T-cell (primary cell): ENCODE measurements around the gene MYH4. TPM values are rescaled to one million over a fixed set of nuclear protein-coding genes. Genes with fewer than 3 reads are reported as not detected.

Experiments
- ATAC-seq, 4 experiments: fragments of 200-7000 bp in 3 of 4; fragments of 150-1000 bp in 1 of 4; cut with Tn5 transposase; replicated peaks in 1 of 4; 1 replicate in 3 of 4; 2 replicates in 1 of 4; pipeline ENCODE4 v1.10.0; 2021; ENCODE audit warnings: moderate library complexity in 3 of 4, mild to moderate bottlenecking in 2 of 4, moderate number of reproducible peaks in 1 of 4
- CTCF ChIA-PET, 2 donors: fragments of 300-600 bp; sonication (Branson Sonifier 250); formaldehyde crosslinking; loops; one replicate each; lab custom pipeline; 2022; ENCODE audit warnings: antibody characterized with exemption in 2 of 2; lab: Charles Lee
- POLR2A ChIA-PET, 2 donors: fragments of 300-600 bp; sonication (Branson Sonifier 250); formaldehyde crosslinking; loops; one replicate each; lab custom pipeline; 2022; ENCODE audit warnings: antibody characterized with exemption in 2 of 2; lab: Charles Lee
- DNase-seq, 35 experiments: peaks; one replicate each; pipeline versions ENCODE4 v3.0.0 to v3.0.0-alpha.2; 2013 to 2023
- H3K27ac ChIP-seq: one replicate; pipeline ENCODE4 v1.5.1; 2013; ENCODE audit warnings: low read length
- H3K27me3 ChIP-seq, 2 experiments: replicated peaks in 1 of 2; 1 replicate in 1 of 2; 2 replicates in 1 of 2; pipeline versions ENCODE4 v1.6.1 to v1.7.0; 2013; ENCODE audit warnings: low read length in 1 of 2, mixed read lengths in 1 of 2; ENCODE audit not compliant: control insufficient read depth in 2 of 2, insufficient read depth in 2 of 2; ENCODE audit errors: extremely low read depth in 1 of 2
- H3K36me3 ChIP-seq, 2 donors: 1 replicate in 1 of 2; 2 replicates in 1 of 2; pipeline versions ENCODE4 v1.6.1 to v1.7.0; 2013; ENCODE audit warnings: low read length in 1 of 2; ENCODE audit not compliant: control insufficient read depth in 2 of 2, insufficient read depth in 1 of 2; ENCODE audit errors: extremely low read depth in 1 of 2
- H3K4me1 ChIP-seq, 2 experiments: 1 replicate in 1 of 2; 2 replicates in 1 of 2; pipeline versions ENCODE4 v1.6.1 to v1.7.0; 2013; ENCODE audit warnings: low read length in 2 of 2, mixed read lengths in 1 of 2; ENCODE audit not compliant: insufficient read depth in 2 of 2, control insufficient read depth in 1 of 2; ENCODE audit errors: extremely low read depth in 1 of 2
- H3K4me3 ChIP-seq, 2 donors: 1 replicate in 1 of 2; 2 replicates in 1 of 2; pipeline versions ENCODE4 v1.5.1 to v1.7.0; 2013; ENCODE audit warnings: mild to moderate bottlenecking in 2 of 2, low read length in 1 of 2, moderate library complexity in 1 of 2; ENCODE audit not compliant: control insufficient read depth in 1 of 2; ENCODE audit errors: extremely low read depth in 1 of 2
- H3K9me3 ChIP-seq: 2 replicates; pipeline ENCODE4 v1.7.0; 2013
- H3K27ac Mint-ChIP-seq, 2 donors: one replicate each; pipeline ENCODE4 v1.8.0; 2020 to 2021; ENCODE audit warnings: mild to moderate bottlenecking in 2 of 2, mixed read lengths in 2 of 2
- H3K27me3 Mint-ChIP-seq, 2 donors: one replicate each; pipeline ENCODE4 v1.8.0; 2021 to 2022; ENCODE audit warnings: mixed read lengths in 2 of 2
- H3K36me3 Mint-ChIP-seq: one replicate; pipeline ENCODE4 v1.8.0; 2021; ENCODE audit warnings: mixed read lengths
- H3K4me1 Mint-ChIP-seq, 3 donors: one replicate each; pipeline ENCODE4 v1.8.0; 2020 to 2022; ENCODE audit warnings: mixed read lengths in 3 of 3, mild to moderate bottlenecking in 1 of 3
- H3K4me3 Mint-ChIP-seq, 3 donors: one replicate each; pipeline ENCODE4 v1.8.0; 2020 to 2022; ENCODE audit warnings: mild to moderate bottlenecking in 3 of 3, mixed read lengths in 3 of 3, moderate library complexity in 3 of 3
- H3K9me3 Mint-ChIP-seq, 3 donors: one replicate each; pipeline ENCODE4 v1.8.0; 2020 to 2022; ENCODE audit warnings: mixed read lengths in 3 of 3
- WGBS: methylation state at CpG from one replicate; pipeline ENCODE4 v1.1.5; 2013; ENCODE audit warnings: missing lambda C conversion rate; ENCODE audit not compliant: insufficient coverage; 5-methylcytosine and 5-hydroxymethylcytosine counted together
- total RNA-seq, 35 experiments: library from RNA in 6 of 35; stranded (reverse) in 6 of 35; fragments of 120-200 nt in 1 of 35; gene quantifications; one replicate each; pipeline versions ENCODE4 v1.2.1 to v1.2.4 and lab custom pipeline; 2013 to 2026

The MYH4 gene
- total RNA-seq (not detected), total RNA-seq (lab: John Stamatoyannopoulos, UW) (0 to 0.09 (median 0) reads per million in 29 experiments)
- total RNA-seq (2013) = not detected

DNA sequence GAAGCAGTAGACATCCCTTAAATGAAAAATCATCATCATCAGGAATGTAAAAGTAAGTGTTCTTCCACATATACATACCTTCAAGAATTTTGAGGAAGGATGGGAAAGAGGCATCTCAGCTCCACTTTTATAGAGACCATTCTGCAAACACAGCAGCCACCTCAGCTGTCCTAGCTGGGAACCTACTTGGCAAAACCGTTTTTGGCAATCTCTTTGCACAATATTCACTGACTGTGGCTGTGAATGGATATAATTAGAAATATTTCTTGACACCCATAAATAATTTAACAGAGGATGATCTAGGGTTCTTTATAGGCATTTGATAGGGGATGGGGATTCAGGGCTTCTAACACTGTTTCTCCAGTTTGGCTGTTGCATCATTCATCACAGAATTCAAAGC, at the start of gene MYH4:
TSS of gene MYH4 (minus strand) at position 101 of the 400 bp plus-strand sequence. CDS start 2,814 bp downstream, outside the sequence.
- no peak within 1 kb of the TSS for H3K4me3 Mint-ChIP-seq
- POLR2A ChIA-PET = no interaction called here
- H3K9me3 Mint-ChIP-seq = peaks cover 0 to 2% (median 0%) of the 10 kb centered on the region in 3 donors

DNA sequence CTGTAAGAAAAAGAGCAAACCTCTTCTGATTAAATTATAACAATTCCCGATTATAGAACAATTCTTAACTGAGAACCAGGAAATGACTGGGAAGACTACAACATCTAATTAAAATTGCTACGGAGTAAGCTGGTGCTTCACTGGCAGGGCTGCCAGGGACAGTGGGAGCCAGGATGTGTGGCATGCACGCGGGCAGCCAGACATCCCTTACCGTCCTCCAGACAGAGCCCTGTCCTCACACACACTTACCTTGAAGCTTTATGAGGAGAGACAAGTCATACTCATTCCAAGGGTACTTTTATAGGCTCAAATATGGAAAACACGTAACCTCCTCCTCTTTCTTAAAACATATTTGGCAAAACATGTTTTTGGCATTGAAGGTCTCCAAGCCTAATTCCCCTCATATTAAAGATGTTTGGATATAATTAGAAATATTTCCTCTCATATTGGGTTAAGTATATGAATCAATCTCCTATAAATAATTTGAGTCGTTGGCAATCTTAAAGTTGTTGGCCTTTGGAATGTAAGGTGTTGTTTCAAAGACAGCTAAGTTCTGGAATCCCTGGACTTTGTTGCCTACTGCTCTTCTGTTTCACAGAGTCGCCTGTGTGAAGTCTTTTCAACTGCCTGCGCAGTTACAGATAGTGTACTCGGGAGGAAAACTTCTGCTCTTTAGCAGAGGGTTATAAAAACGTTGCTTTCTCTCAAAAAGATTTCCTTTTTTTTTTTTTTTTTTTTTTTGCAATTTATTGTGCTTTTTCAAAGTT, 49.1 kb upstream of the MYH4 start, which contains the start of gene MYH1:
TSS of gene MYH1 (minus strand) at position 272 of the 767 bp plus-strand sequence. CDS start 1,900 bp downstream, outside the sequence.
- H3K4me1 Mint-ChIP-seq = no peaks in the 10 kb centered on the region
- peaks cover 0 to 4% (median 0%) of the 10 kb centered on the region in 3 donors for H3K9me3 Mint-ChIP-seq
- Histone ChIP-seq H3K27ac (no peak within 1 kb of the TSS), H3K4me3 (no peak within 1 kb of the TSS), H3K9me3 (no peaks in the 10 kb centered on the region), H3K4me1 (no peaks in the 10 kb centered on the region), H3K27me3 (peaks cover 0 to 5% of the 10 kb centered on the region in 2 experiments), H3K36me3 (no peaks in the 10 kb centered on the region)
- no peak for ATAC-seq
- ChIA-PET CTCF (no interaction called here), POLR2A (no interaction called here)
- no peak within 1 kb of the TSS for H3K27ac Mint-ChIP-seq
- WGBS = 88% methylated on average over 4 of the region's 11 CpGs
- no peak for DNase-seq
- peaks cover 0 to 7% of the 10 kb centered on the region in 2 donors for H3K27me3 Mint-ChIP-seq
- H3K4me3 Mint-ChIP-seq = no peak within 1 kb of the TSS
- H3K36me3 Mint-ChIP-seq = no peaks in the 10 kb centered on the region

More for the DNA sequence above, at the start of gene MYH4:
- Histone ChIP-seq H3K4me3 (no peak within 1 kb of the TSS), H3K27ac (no peak within 1 kb of the TSS), H3K4me1 (no peaks in the 10 kb centered on the region), H3K9me3 (no peaks in the 10 kb centered on the region), H3K36me3 (no peaks in the 10 kb centered on the region), H3K27me3 (no peaks in the 10 kb centered on the region)
- WGBS = no CpG with 5 or more reads among the region's 1 CpG
- no peaks in the 10 kb centered on the region for H3K4me1 Mint-ChIP-seq
- H3K27ac Mint-ChIP-seq = no peak within 1 kb of the TSS
- CTCF ChIA-PET = no interaction called here
- H3K36me3 Mint-ChIP-seq = no peaks in the 10 kb centered on the region
- H3K27me3 Mint-ChIP-seq = peaks cover 0 to 3% of the 10 kb centered on the region in 2 donors
- no peak for ATAC-seq
- DNase-seq = no peak

DNA sequence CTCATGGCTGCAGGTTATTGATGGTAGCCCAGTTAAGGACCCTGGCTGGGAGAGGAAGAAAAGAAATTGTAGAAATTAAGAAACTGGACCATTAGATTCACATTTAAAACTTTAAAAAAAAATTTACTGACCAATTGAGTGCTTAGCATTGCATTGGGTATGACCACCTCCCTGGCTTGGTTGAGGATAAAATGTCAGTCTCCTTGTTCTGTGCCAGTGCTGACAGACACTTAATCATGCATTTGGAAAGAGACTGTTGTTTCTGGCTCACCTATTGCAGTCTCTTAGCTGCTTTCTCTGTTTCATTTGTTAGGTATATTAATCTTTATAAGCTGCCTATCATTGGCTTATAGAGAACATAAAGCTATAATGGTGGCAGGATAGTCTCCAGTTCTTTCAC, 47.3 kb upstream of the MYH4 start:
- Mint-ChIP-seq H3K36me3 (no peaks in the 10 kb centered on the region), H3K27ac (no peak overlapping the region), H3K9me3 (no peaks in the 10 kb centered on the region), H3K4me3 (no peak overlapping the region), H3K4me1 (no peaks in the 10 kb centered on the region), H3K27me3 (peaks cover 0 to 7% of the 10 kb centered on the region in 2 donors)
- no peaks in the 10 kb centered on the region for H3K36me3 ChIP-seq
- ChIA-PET CTCF (no interaction called here), POLR2A (no interaction called here)
- DNase-seq (no peak), ATAC-seq (no peak)
- H3K4me3 ChIP-seq = no peak overlapping the region
- no peaks in the 10 kb centered on the region for H3K27me3 ChIP-seq
- no peaks in the 10 kb centered on the region for H3K4me1 ChIP-seq
- no peak overlapping the region for H3K27ac ChIP-seq
- no peaks in the 10 kb centered on the region for H3K9me3 ChIP-seq

DNA sequence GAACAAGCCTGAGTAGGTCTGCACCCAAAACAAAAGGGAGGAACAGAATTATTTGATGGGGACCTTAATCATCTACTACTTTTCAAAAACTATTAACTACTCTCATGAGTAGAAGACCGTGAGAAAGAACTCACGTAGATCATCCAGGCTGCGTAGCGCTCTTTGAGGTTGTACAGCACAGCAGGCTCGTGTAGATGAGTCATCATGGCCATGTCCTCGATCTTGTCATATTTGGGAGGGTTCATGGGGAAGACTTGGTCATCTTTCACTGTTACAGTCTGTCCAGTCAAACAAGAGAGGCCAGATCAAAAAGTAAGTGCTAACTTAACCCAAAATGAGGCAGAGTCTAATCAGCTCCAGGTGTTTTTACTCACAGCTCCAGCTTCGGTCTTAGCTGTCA, 46.7 kb upstream of the MYH4 start:
- Mint-ChIP-seq H3K4me1 (no peaks in the 10 kb centered on the region), H3K27ac (no peak overlapping the region), H3K9me3 (no peaks in the 10 kb centered on the region), H3K27me3 (peaks cover 0 to 7% of the 10 kb centered on the region in 2 donors), H3K36me3 (no peaks in the 10 kb centered on the region), H3K4me3 (no peak overlapping the region)
- H3K9me3 ChIP-seq = no peaks in the 10 kb centered on the region
- no peaks in the 10 kb centered on the region for H3K36me3 ChIP-seq
- H3K27me3 ChIP-seq = no peaks in the 10 kb centered on the region
- H3K4me3 ChIP-seq = no peak overlapping the region
- ChIA-PET POLR2A (no interaction called here), CTCF (no interaction called here)
- WGBS = 69% methylated on average over 5 of the region's 7 CpGs
- no peak for DNase-seq
- H3K4me1 ChIP-seq = no peaks in the 10 kb centered on the region
- ATAC-seq = no peak
- no peak overlapping the region for H3K27ac ChIP-seq

DNA sequence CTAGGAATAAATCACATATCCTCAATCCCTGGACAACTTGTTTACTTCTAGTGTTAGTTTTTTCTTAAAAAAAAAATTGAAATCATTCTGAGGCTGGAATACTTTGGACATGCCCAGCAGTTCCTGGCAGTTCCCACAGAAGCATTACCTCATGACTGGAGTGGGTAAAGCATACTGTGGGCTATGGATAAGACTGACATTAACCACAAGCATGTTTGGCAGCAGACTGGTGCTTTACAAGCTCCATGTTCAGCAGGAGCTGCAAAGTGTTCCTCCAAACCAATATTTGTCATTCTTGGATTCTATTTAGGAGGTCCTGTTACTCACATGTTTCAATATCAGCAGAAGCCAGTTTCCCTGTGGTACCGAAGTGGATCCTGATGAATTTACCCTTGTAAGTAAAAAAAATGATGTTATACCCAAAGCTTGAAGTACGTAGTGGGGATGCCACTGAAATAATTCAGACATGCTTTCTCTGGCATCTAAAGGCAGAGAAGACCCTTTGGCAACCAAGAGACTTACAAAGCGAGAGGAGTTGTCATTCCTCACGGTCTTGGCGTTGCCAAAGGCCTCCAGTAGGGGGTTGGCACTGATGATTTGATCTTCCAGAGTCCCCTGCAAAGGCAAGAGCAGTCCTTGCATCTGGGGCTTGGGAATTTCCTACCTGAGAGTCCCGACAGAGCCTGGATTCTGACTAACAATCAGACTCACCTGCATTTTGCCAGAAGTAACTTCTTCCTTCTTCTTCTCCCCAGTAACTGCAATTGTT, 44.1 kb upstream of the MYH4 start:
- Histone ChIP-seq H3K27me3 (no peaks in the 10 kb centered on the region), H3K36me3 (no peaks in the 10 kb centered on the region), H3K4me3 (no peak overlapping the region), H3K27ac (no peak overlapping the region), H3K9me3 (no peaks in the 10 kb centered on the region), H3K4me1 (no peaks in the 10 kb centered on the region)
- no CpG with 5 or more reads among the region's 6 CpGs for WGBS
- Mint-ChIP-seq H3K9me3 (no peaks in the 10 kb centered on the region), H3K36me3 (no peaks in the 10 kb centered on the region), H3K27me3 (no peaks in the 10 kb centered on the region), H3K27ac (no peak overlapping the region), H3K4me1 (no peaks in the 10 kb centered on the region), H3K4me3 (no peak overlapping the region)
- ATAC-seq (no peak), DNase-seq (no peak)
- ChIA-PET POLR2A (no interaction called here), CTCF (no interaction called here)

DNA sequence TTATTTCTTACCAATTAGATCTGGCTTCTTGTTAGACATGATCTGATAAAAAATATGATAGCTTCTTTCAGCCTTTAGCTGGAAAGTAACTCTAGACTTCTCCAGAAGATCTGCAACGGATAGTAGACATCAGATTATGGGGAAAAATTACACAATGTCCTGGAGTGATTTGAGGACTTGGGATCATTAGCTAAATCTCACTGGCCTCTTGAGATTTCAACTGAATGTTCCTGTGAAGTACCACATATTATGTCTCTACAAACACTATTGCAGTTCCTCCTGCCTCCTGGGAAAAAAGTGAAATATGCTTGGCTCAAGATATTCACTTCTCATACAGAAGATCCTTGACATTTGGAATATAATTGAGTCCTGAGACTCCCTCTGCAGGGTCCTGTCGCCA, 43.5 kb upstream of the MYH4 start:
- ATAC-seq (no peak), DNase-seq (no peak)
- ChIA-PET CTCF (no interaction called here), POLR2A (no interaction called here)
- Histone ChIP-seq H3K27me3 (no peaks in the 10 kb centered on the region), H3K27ac (no peak overlapping the region), H3K4me3 (no peak overlapping the region), H3K9me3 (no peaks in the 10 kb centered on the region), H3K36me3 (no peaks in the 10 kb centered on the region), H3K4me1 (no peaks in the 10 kb centered on the region)
- Mint-ChIP-seq H3K27ac (no peak overlapping the region), H3K4me1 (no peaks in the 10 kb centered on the region), H3K27me3 (no peaks in the 10 kb centered on the region), H3K9me3 (no peaks in the 10 kb centered on the region), H3K36me3 (no peaks in the 10 kb centered on the region), H3K4me3 (no peak overlapping the region)
- no CpG with 5 or more reads among the region's 2 CpGs for WGBS
